Testis (tissue), 3 donors: ENCODE results near the gene SIAH2. TPM values are rescaled to one million over a fixed set of nuclear protein-coding genes. Genes with fewer than 3 reads are reported as not detected.

Experiments
- DNase-seq: peaks from one replicate; pipeline ENCODE4 v3.0.0-alpha.2; 2019
- H3K27ac ChIP-seq, 2 donors: fragments of 200-600 bp; sonication (generic); one replicate each; pipeline ENCODE4 v1.5.1; 2019
- H3K27me3 ChIP-seq: fragments of 200-600 bp; sonication (generic); one replicate; pipeline ENCODE4 v1.5.1; 2019
- H3K36me3 ChIP-seq: fragments of 200-600 bp; sonication (generic); one replicate; pipeline ENCODE4 v1.5.1; 2017; ENCODE audit warnings: low read depth; ENCODE audit errors: missing control alignments
- H3K4me1 ChIP-seq: fragments of 200-600 bp; sonication (generic); one replicate; pipeline ENCODE4 v1.5.1; 2019
- H3K4me3 ChIP-seq, 2 donors: fragments of 200-600 bp; sonication (generic); one replicate each; pipeline ENCODE4 v1.5.1; 2017 to 2019
- H3K9me3 ChIP-seq: fragments of 200-600 bp; sonication (generic); one replicate; pipeline ENCODE4 v1.5.1; 2017
- POLR2A ChIP-seq: fragments of 450-650 bp; IDR thresholded peaks from one replicate; pipeline ENCODE4 v1.6.1; 2017; ENCODE audit warnings: antibody characterized with exemption, mild to moderate bottlenecking, moderate library complexity
- WGBS, 2 donors: methylation state at CpG; one replicate each; pipeline ENCODE4 v1.1.5; 2018; 5-methylcytosine and 5-hydroxymethylcytosine counted together
- intact Hi-C: fragments of 100-400 bp; cut with DNase I; formaldehyde crosslinking; loops from one replicate; pipeline ENCODE4 v1.15.1; 2023; ENCODE audit warnings: low total_unique reads
- polyA plus RNA-seq: library from polyadenylated mRNA; stranded (reverse); fragments of 350-450 nt; fragmentation: Illumina TruSeq; extraction: RNeasy Lipid Tissue Mini Kit (QIAGEN cat#74804); gene quantifications from one replicate; pipeline ENCODE4 v1.2.3, GENCODE V29; 2014; ENCODE audit warnings: low read depth, low replicate concordance; ENCODE audit not compliant: insufficient read depth
- total RNA-seq, 2 donors: library from RNA; depleted of rRNA; stranded (reverse); fragments of >200 nt; gene quantifications; one replicate each; pipeline ENCODE4 v1.2.3, GENCODE V29; 2016
- TF ChIP-seq, protein P1 (sequence below), 3 experiments: fragments of 450-650 bp in 2 of 3; fragments of 200-600 bp in 1 of 3; sonication (generic) in 1 of 3; IDR thresholded peaks; one replicate each; pipeline ENCODE4 v1.5.1; 2016 to 2019; ENCODE audit warnings: antibody characterized with exemption in 3 of 3, mild to moderate bottlenecking in 2 of 3, moderate library complexity in 1 of 3

The SIAH2 gene
- total and polyA plus RNA-seq, 3 donors from 2014 or later, result 17.5 to 46.1 (median 37.5) TPM

DNA sequence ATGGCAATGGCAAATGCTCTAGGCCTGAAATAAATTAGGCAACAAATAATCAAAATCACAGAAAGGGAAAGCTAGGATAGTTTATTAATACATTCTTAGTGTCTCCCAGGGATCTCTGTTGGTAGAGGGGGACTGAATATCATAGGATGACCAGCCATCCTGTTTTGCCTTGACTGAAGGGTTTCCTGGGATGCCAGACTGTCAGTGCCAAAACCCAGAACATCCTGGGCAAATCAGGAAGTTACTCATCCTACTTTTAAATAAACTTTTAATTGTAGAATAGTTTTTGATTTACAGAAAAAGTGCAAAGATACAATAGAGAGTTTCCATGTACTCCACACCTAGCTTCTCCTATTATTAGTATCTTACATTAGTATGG is 21.8 kb upstream of the SIAH2 start:
- intact Hi-C loops, result loop anchor here (10.0 kb wide), 1 partner anchor 350 kb away; no protein-coding TSS in a partner anchor
- Histone ChIP-seq H3K27ac (no peak overlapping the region), H3K9me3 (no peaks in the 10 kb centered on the region), H3K36me3 (no peaks in the 10 kb centered on the region), H3K4me3 (no peak overlapping the region), H3K27me3 (no peaks in the 10 kb centered on the region), H3K4me1 (peaks cover 6% of the 10 kb centered on the region)
- no peak for DNase-seq
- TF ChIP-seq, protein P1, sequence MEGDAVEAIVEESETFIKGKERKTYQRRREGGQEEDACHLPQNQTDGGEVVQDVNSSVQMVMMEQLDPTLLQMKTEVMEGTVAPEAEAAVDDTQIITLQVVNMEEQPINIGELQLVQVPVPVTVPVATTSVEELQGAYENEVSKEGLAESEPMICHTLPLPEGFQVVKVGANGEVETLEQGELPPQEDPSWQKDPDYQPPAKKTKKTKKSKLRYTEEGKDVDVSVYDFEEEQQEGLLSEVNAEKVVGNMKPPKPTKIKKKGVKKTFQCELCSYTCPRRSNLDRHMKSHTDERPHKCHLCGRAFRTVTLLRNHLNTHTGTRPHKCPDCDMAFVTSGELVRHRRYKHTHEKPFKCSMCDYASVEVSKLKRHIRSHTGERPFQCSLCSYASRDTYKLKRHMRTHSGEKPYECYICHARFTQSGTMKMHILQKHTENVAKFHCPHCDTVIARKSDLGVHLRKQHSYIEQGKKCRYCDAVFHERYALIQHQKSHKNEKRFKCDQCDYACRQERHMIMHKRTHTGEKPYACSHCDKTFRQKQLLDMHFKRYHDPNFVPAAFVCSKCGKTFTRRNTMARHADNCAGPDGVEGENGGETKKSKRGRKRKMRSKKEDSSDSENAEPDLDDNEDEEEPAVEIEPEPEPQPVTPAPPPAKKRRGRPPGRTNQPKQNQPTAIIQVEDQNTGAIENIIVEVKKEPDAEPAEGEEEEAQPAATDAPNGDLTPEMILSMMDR (IDR thresholded peaks at IDR 0.05), result no peak
- TF ChIP-seq POLR2A, result no peak

DNA sequence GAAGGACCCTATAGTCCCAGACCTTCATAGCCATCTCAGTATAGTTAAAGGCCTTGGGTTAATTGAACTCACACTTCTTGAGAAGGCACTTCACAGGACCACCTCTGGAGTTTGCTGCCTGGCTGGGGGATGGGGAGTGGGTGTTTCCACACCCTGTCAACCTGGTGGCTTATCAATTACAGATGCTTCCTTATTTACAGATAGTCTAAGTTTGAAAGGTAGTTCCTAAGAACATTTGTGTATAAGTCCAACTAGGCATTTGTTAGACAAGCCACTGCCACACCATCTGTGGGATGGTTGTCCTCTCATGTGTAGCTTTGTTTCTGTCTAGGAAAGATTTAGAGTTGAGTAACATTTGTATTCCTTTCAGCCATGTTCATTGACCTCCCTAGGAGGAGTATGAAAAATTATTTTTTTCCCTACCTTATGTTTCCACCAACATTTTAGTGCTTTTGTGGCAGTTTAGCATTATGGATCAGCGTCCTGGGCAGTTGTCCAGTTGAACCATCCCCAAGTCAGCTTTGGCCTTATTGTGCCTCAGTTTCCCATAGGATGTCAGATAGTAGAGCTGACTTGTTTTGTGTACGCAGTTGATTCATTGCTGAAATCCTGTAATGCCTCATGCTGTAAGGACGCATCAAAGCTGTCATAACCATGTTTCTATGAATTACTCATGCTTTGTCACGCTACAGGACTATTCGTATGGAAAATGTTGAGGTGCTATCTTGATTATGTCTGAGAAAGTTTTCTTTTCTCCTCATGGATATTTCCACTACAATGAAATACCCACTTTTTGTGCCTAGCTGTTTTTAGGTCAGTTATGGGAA is 21.2 kb upstream of the SIAH2 start:
- no peaks in the 10 kb centered on the region for H3K9me3 ChIP-seq
- no peak overlapping the region for H3K27ac ChIP-seq
- DNase-seq, result no peak
- peaks cover 6% of the 10 kb centered on the region for H3K4me1 ChIP-seq
- 87 to 95% methylated on average over 5 of the region's 5 CpGs for WGBS, 2 donors
- H3K27me3 ChIP-seq, result no peaks in the 10 kb centered on the region
- intact Hi-C loops, result loop anchor here (10.0 kb wide), 1 partner anchor 351 kb away; no protein-coding TSS in a partner anchor
- H3K36me3 ChIP-seq, result no peaks in the 10 kb centered on the region
- no peak overlapping the region for H3K4me3 ChIP-seq
- TF ChIP-seq, protein P1 (IDR thresholded peaks at IDR 0.05), result no peak
- TF ChIP-seq POLR2A, result no peak

DNA sequence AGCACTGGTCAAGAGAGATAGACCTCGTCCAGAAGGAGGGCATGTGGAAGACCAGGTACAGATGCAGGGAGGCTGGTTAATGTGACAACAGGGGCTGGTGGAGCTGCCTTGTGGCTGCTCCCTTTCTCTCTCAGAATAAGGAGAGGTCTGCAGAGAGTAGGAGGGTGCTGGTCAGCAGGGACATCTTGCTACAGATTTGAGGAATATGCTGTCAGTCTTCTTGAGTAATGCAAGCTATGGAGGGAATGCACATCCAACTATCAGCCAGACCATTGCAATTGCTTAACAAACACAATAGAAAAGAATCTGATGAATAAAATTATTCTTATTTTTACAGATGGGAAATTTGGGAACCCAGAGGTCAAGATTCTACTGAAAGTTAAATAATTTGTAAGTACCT is 20.3 kb upstream of the SIAH2 start:
- no peak overlapping the region for H3K27ac ChIP-seq
- DNase-seq, result no peak
- WGBS, 2 donors, result 75 to 94% methylated on average over 1 of the region's 1 CpG
- H3K4me3 ChIP-seq, result no peak overlapping the region
- no peak for TF ChIP-seq POLR2A
- TF ChIP-seq, protein P1 (IDR thresholded peaks at IDR 0.05), result no peak
- no peaks in the 10 kb centered on the region for H3K36me3 ChIP-seq
- peaks cover 6% of the 10 kb centered on the region for H3K4me1 ChIP-seq
- no peaks in the 10 kb centered on the region for H3K9me3 ChIP-seq
- H3K27me3 ChIP-seq, result no peaks in the 10 kb centered on the region
- intact Hi-C loops, result loop anchor here (10.0 kb wide), 1 partner anchor 351 kb away; no protein-coding TSS in a partner anchor

DNA sequence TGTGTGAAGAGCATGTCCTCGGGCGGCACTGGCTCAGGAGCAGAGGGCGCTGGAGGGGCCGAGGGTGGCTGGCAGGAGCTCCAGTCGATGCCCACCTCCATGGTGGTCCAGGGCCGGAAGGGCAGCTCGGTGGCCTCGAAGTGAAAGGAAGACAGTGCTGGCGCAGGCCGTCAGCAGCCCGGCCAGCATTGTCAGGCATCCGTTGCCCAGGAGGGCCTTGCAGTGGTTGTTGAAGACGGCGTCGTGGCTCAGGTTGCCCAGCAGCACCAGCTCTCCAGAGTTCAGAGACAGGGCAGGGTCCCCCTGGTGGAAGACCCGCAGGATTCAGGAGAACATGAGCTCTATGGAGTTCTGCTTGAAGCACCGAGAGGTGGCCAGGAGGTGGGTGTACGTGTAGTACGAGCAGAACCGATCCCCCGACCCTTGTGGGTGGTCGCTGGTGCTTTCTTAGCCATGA is 16.5 kb upstream of the SIAH2 start:
- intact Hi-C loops, result no loop called here
- H3K36me3 ChIP-seq, result no peaks in the 10 kb centered on the region
- 86% methylated on average over 22 of the region's 22 CpGs; no CpG with 5 or more reads in 1 of the 2 donors for WGBS, 2 donors
- no peaks in the 10 kb centered on the region for H3K4me1 ChIP-seq
- DNase-seq, result no peak
- H3K4me3 ChIP-seq, result peak overlapping the region; percentile 15 to 32
- TF ChIP-seq, protein P1 (IDR thresholded peaks at IDR 0.05), result no peak
- no peak for TF ChIP-seq POLR2A
- no peak overlapping the region for H3K27ac ChIP-seq
- no peaks in the 10 kb centered on the region for H3K27me3 ChIP-seq
- H3K9me3 ChIP-seq, result no peaks in the 10 kb centered on the region
